ENCODE data around the gene MAD2L1BP.
"Not testable (repeated sequence)": the region's sequence is repeated elsewhere in the genome, so short reads cannot be mapped to it uniquely, and the experiment has no call there.

MAD2L1BP gene

DNA sequence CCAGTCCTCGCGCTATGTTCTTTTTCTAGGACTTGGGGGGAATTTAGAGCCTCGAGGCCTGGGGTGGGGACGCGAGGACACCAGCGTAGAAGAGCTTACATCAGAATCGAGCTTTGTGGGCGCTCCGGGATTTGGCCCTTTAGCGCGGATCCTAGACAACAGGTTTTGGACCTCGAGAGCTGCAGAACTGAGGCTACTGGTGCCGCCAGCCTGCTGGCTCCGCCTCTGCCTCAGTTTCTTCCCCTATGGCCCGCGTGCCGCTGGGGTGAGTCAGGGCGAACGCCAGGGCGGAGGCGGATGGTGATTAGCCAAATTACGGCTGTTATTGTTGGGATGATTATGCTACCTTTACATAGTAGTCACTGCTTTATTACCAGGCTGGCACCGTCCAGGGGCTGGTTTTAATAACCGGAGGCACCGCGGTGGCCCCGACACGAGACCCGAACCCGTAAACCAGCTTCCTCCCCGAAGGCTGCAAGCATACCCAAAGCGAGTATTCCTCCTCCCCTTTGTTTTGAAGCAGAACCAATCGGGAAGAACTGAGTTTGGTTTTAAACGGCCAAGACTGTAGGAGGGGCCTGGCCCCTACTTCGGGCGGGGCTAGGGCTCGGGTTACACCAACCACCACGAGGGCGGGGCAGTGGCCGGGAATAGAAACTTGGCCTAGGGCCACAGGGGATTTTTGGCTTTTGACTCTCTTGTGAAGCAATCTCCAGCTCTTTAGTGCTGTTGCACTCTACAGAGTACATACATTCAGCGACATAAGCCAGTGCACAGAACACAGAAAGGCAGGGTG is 5.9 kb upstream of the MAD2L1BP start:
- ATAC-seq = peak; percentile 91
- TF ChIP-seq BACH2 (CRISPR knock-in tag; IDR thresholded peaks at IDR 0.05; ENCODE audit: borderline replicate concordance) = no peak
- 0 out of 2 replicates have a peak, but pooled peaks have one; percentile 47 for TF ChIP-seq ZFP3 (CRISPR knock-in tag; IDR thresholded peaks at IDR 0.05)

DNA sequence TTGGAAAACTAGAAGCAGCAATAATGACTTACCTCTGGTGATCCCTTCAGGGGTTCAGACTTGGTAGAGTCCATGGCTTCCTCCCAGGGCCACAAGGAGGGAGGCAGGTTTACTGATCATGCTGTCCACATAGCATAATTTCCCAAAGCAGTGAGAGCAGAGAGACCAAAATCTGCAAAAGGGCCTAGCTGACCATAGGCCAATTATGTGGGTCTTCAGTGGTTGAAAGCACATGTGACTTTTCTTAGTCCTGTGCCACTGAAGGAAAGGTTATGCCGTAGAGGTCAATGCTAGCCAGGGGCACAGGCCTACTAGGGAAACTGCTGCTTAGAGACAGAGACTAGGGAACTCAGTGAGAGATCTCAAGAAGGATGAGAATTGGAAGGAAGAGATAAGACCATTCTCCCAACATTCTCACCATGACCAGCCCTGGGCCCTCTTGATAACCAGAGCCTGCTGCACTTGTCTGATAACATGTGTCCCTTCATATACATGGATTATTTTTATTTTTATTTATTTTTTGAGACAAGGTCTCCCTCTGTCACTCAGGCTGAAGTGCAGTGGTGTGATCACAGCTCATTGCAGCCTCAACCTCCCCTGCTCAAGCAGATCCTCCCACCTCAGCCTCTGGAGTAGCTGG is 4.5 kb upstream of the MAD2L1BP start:
- ATAC-seq = no peak
- no peak for TF ChIP-seq POU6F1 (CRISPR knock-in tag; IDR thresholded peaks at IDR 0.05; ENCODE audit: borderline replicate concordance, low read depth)

GRCh38 chr6:43633002-43633401 is 2.6 kb upstream of the MAD2L1BP start:
- not testable (repeated sequence) for ATAC-seq

DNA sequence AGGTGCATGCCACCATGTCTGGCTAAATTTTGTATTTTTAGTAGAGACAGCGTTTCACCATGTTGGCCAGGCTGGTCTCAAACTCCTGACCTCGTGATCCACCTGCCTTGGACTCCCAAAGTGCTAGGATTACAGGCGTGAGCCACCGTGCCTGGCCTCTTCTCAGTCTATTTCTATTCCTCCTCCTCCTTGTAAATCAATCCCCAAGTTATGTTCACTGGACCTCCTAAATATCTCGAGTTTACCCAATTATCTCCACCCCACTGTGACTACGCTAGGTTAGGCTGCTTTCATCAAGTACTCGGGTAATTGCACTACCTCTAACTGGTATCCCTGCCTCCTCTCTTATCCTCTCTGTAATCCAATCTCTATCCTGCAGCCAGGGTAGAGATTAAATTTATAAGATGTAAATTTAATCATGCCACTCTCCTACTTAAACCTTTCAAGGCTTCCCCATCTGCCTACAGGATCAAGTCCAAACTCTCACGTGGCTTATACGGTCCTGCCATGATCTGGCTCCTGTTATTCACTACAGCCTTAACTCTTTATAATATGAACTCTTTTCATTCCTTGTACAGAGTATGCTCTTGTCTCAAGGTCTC is 837 bp upstream of the MAD2L1BP start:
- no peak for TF ChIP-seq SNAI2 (CRISPR knock-in tag; IDR thresholded peaks at IDR 0.05)
- TF ChIP-seq, protein P1, sequence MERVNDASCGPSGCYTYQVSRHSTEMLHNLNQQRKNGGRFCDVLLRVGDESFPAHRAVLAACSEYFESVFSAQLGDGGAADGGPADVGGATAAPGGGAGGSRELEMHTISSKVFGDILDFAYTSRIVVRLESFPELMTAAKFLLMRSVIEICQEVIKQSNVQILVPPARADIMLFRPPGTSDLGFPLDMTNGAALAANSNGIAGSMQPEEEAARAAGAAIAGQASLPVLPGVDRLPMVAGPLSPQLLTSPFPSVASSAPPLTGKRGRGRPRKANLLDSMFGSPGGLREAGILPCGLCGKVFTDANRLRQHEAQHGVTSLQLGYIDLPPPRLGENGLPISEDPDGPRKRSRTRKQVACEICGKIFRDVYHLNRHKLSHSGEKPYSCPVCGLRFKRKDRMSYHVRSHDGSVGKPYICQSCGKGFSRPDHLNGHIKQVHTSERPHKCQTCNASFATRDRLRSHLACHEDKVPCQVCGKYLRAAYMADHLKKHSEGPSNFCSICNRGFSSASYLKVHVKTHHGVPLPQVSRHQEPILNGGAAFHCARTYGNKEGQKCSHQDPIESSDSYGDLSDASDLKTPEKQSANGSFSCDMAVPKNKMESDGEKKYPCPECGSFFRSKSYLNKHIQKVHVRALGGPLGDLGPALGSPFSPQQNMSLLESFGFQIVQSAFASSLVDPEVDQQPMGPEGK (CRISPR knock-in tag; IDR thresholded peaks at IDR 0.05; ENCODE audit: borderline replicate concordance) = no peak
- TF ChIP-seq ZFP30 (CRISPR knock-in tag; IDR thresholded peaks at IDR 0.05) = no peak
- TF ChIP-seq ZNF8 (CRISPR knock-in tag; IDR thresholded peaks at IDR 0.05) = no peak
- TF ChIP-seq PPARA (CRISPR knock-in tag; IDR thresholded peaks at IDR 0.05; ENCODE audit: borderline replicate concordance) = no peak
- no peak for TF ChIP-seq ZFP3 (CRISPR knock-in tag; IDR thresholded peaks at IDR 0.05)
- no peak for TF ChIP-seq TOX (CRISPR knock-in tag; IDR thresholded peaks at IDR 0.05; ENCODE audit: borderline replicate concordance)
- TF ChIP-seq, protein P2, sequence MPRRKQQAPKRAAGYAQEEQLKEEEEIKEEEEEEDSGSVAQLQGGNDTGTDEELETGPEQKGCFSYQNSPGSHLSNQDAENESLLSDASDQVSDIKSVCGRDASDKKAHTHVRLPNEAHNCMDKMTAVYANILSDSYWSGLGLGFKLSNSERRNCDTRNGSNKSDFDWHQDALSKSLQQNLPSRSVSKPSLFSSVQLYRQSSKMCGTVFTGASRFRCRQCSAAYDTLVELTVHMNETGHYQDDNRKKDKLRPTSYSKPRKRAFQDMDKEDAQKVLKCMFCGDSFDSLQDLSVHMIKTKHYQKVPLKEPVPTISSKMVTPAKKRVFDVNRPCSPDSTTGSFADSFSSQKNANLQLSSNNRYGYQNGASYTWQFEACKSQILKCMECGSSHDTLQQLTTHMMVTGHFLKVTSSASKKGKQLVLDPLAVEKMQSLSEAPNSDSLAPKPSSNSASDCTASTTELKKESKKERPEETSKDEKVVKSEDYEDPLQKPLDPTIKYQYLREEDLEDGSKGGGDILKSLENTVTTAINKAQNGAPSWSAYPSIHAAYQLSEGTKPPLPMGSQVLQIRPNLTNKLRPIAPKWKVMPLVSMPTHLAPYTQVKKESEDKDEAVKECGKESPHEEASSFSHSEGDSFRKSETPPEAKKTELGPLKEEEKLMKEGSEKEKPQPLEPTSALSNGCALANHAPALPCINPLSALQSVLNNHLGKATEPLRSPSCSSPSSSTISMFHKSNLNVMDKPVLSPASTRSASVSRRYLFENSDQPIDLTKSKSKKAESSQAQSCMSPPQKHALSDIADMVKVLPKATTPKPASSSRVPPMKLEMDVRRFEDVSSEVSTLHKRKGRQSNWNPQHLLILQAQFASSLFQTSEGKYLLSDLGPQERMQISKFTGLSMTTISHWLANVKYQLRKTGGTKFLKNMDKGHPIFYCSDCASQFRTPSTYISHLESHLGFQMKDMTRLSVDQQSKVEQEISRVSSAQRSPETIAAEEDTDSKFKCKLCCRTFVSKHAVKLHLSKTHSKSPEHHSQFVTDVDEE (CRISPR knock-in tag; IDR thresholded peaks at IDR 0.05) = no peak
- TF ChIP-seq, protein P3, sequence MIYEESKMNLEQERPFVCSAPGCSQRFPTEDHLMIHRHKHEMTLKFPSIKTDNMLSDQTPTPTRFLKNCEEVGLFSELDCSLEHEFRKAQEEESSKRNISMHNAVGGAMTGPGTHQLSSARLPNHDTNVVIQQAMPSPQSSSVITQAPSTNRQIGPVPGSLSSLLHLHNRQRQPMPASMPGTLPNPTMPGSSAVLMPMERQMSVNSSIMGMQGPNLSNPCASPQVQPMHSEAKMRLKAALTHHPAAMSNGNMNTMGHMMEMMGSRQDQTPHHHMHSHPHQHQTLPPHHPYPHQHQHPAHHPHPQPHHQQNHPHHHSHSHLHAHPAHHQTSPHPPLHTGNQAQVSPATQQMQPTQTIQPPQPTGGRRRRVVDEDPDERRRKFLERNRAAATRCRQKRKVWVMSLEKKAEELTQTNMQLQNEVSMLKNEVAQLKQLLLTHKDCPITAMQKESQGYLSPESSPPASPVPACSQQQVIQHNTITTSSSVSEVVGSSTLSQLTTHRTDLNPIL (CRISPR knock-in tag; IDR thresholded peaks at IDR 0.05; ENCODE audit: low read depth) = no peak
- no peak for TF ChIP-seq RARB (CRISPR knock-in tag; IDR thresholded peaks at IDR 0.05)
- no peak for TF ChIP-seq CSRNP3 (CRISPR knock-in tag; IDR thresholded peaks at IDR 0.05)
- TF ChIP-seq TCF4 (CRISPR knock-in tag; IDR thresholded peaks at IDR 0.05; ENCODE audit: borderline replicate concordance) = no peak
- TF ChIP-seq GLIS3 (CRISPR knock-in tag; IDR thresholded peaks at IDR 0.05) = no peak
- no peak for TF ChIP-seq POU6F1 (CRISPR knock-in tag; IDR thresholded peaks at IDR 0.05; ENCODE audit: borderline replicate concordance, low read depth)
- no peak for TF ChIP-seq OSR1 (CRISPR knock-in tag; IDR thresholded peaks at IDR 0.05)
- ATAC-seq = no peak

Data from SK-N-SH treated with all-trans-retinoic acid at 6 μM for 48 hours (cell line).